LoVo (cell line): ENCODE results near the gene KNTC1.
A peak's percentile ranks its signal among the peaks of the same experiment; 100 is the strongest.
"Not testable (repeated sequence)": the region's sequence is repeated elsewhere in the genome, so short reads cannot be mapped to it uniquely, and the experiment has no call there.

Source experiments
- DNase-seq: peaks from one replicate; pipeline ENCODE4 v3.0.0-alpha.2; 2016; ENCODE audit warnings: low spot score

The KNTC1 gene

DNA sequence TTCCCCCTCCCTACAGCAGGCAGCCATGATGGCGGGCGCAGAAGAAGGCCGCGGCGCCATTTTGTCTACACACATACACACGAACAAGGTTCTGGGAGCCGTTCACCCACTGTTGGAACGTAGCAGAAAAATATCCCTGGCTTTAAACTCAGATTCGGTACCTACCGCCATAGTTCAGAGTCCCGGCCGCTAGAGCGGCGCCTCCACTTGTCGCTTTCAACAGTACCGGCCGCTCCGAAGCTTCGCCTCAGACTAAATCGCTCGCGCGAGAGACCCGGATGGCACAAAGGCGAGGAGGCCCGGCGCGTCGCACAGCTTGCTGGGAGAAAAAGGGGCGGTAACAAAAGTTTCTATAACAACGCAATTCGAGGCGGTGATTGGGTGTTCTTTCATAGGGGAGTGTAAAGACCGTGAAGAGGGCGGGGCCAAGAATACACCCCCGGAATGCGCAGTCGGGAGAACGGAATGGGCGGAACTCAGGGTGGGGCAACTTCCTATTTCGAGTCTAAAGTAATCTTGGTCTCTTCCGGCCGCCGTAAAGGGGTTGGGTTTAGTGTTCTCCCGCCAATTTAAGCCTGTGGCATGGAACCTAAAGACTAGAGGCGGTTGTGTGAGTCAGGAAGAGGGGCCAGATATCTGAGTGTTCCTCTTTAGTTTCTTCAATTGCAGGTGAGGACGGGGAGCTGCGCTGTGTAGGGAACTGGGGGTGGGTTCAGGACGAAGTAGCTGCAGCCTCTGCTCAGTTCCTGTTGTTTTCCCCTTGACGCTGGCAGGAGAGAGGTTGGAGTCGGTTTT is at the start of gene KNTC1, which contains the start of gene RSRC2:
Gene KNTC1 (plus strand): TSS at position 567 of the 795 bp plus-strand sequence. CDS start 2,815 bp downstream, outside the sequence.
Gene RSRC2 (minus strand): TSS at position 254 of the 795 bp plus-strand sequence. CDS start 83 bp downstream, at position 171.
- peak; percentile 100 for DNase-seq

DNA sequence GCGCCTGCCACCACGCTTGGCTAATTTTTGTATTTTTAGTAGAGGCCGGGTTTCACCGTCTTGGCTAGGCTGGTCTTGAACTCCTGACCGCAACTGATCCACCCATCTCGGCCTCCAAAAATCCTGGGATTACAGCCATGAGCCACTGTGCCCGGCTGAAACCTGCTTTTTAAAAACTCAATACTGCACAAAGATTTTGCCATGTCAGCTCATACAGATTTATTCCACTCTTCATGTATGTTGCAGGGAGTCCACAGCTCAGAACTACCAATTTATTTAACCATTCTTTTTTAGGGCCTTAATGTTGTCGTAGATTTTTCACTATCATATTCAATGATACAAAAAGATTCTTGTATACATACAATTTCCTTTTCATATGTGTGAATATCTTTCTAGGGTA is 46.3 kb upstream of the KNTC1 start:
- no peak for DNase-seq

DNA sequence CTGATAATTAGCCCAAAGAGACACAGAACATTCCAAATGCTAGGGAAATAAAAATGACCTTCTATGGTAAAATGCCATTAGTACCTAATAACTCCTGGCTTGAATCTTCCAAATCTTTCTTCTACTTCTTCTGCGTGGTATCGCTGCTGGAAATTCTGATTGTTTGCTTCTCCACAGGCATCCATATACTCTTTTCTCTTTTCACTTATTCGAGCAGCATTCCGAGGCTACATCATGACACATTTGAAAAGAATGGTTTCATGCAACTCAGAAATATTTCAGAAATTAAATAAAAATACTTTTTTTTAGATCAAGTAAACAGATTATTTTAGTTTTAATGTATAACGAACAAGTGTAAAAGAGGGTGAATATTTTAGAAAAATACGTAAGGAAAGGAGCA is 45.2 kb upstream of the KNTC1 start:
- DNase-seq = no peak

- no peak for DNase-seq
Observed at GRCh38 chr12:122483969-122484368, 43.1 kb upstream of the KNTC1 start.

DNA sequence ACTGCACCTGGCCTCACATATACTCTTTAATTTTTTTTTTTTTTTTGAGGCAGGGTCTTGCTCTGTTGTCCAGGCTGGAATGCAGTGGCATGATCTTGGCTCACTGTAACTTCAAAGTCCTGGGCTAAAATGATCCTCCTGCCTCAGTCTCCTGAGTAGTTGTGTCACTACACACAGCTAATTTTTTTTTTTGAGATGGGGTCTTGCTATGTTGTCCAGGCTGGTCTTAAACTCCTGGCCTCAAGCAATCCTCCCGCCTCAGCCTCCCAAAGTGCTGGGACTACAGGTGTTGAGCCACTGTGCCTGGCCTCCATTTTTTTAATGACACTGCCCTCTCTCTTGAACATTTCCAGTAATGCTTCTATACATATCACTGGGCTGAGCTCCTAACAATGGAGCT is 42.7 kb upstream of the KNTC1 start:
- DNase-seq = not testable (repeated sequence)

GRCh38 chr12:122486360-122486759 is 40.7 kb upstream of the KNTC1 start:
- not testable (repeated sequence) for DNase-seq

GRCh38 chr12:122486805-122487426 is 40.1 kb upstream of the KNTC1 start:
- DNase-seq = no peak

DNA sequence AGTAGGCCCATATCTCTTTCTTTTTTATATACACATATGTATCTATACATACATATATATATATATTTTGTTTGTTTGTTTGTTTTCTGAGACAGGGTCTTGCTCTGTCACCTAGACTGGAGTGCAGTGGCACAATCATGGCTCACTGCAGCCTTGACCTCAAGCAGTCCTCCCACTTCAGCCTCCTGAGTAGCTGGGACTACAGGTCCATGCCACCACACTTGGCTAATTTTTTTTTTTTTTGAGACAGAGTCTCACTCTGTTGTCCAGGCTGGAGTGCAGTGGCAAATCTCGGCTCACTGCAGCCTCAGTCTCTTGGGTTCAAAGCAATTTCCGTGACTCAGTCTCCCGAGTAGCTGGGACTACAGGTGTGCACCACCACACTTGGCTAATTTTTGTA is 39.2 kb upstream of the KNTC1 start:
- not testable (repeated sequence) for DNase-seq

DNA sequence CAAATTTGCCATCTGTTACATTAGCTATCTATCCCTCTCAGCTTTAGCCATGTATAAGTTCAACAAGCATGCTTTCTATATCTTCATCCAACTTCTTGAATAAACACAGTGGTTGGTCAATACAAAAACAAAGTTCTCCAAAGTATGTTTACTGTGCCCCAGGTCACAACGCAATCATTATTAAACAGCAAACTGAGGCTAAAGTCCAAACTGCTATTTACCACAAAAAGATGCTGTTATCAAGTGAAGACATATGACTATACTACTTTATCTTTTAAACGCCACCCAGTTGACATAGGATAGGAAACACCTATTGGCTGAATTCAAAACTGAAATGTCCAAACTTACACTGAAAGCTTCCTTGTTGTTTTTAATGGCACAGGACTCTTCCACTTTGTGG is 38.0 kb upstream of the KNTC1 start:
- DNase-seq = no peak

DNA sequence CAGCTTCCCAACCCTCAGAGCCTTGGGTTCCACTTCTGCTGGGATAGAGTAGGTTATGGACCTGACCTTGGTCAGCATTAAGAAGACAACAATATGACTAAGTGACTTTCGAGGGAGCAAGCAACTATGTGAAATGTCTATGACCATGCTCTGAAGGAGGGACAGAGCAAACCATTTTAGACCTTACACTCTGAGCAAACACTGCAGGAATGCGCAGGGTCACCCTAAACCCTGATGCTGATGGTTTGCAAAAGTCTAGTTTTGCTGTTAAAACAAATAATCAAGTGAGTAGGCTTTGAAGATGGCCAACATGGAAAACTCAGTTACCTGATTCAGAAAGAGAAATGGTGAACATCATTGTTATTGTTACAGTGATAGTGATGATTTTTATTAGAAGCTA is 35.1 kb upstream of the KNTC1 start:
- no peak for DNase-seq

- DNase-seq = not testable (repeated sequence)
Observed at GRCh38 chr12:122493222-122493621, 33.8 kb upstream of the KNTC1 start.

- no peak for DNase-seq
Observed at GRCh38 chr12:122495258-122495657, 31.8 kb upstream of the KNTC1 start.

DNA sequence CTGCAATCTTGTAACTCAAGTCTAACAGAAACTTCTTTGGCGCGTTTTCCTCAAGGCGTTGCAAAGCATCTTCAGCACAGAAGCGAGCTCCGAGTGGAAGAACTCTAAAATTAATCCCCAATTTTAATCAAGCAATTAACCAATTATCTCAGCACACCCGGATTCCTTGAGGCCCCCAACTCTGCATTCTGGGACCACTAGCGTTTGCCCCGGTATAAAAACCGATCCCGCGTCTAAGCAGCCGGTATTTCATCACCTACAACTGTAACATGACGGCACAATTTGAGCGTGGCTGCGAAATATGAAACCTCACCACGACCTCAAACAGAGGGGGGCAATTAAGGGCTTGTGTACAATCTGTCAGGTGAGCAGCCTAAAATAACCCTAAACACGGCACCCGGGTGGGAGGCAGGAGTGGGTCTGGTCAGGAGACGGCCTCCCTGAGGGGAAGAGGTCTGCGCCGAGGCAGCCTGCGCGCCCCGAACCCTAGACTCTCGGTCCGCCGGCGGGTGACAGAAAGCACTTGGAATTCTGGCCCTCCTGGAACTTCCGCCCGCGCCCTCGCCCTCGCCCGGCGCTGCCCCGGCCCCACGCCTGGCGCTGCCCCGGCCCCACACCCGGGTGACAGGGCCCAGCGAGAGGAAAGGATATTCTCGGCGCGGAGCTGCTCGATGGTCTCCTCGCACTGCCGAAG is 26.9 kb upstream of the KNTC1 start:
- DNase-seq = peak; percentile 53

DNA sequence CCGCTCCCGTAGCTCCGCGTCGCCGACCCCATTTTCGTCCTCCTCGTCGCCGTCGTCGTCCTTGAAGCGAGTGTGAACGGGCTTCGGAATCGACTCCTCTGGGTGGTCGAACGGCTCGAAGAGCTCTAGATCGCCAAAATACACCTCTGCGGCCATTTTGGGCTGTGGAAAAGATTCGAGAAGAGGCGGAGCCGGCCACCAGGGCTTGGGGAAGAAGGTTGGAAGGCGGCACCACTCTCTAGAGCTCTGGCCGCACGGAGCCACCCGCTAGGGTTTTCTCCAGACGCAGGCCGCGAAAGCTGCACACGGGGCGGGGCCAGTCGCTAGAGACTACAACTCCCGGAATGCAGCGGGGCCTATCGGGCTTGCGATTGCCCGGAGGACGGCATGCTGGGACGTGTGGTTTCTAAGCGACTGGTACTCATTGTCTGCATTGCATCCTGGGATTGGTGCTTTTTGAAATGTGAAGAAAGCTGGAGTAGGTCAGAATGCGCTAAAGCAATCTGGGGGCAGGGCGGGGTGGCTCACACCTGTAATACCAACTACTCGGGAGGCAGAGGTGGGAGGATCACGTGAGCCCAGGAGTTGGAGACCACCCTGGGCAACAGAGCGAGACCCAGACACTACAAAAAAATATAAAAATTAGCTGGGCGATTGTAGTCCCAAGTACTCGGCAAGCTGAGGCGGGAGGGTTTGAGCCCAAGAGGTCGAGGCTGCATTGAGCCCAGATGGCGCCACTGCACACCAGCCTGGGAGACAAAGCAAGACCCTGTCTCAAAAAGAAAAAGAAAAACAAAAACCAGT is 26.2 kb upstream of the KNTC1 start, which contains the start of gene ZCCHC8:
Gene ZCCHC8 (minus strand): TSS at position 248 of the 804 bp plus-strand sequence. CDS start 92 bp downstream, at position 156.
- peak; percentile 100 for DNase-seq

DNA sequence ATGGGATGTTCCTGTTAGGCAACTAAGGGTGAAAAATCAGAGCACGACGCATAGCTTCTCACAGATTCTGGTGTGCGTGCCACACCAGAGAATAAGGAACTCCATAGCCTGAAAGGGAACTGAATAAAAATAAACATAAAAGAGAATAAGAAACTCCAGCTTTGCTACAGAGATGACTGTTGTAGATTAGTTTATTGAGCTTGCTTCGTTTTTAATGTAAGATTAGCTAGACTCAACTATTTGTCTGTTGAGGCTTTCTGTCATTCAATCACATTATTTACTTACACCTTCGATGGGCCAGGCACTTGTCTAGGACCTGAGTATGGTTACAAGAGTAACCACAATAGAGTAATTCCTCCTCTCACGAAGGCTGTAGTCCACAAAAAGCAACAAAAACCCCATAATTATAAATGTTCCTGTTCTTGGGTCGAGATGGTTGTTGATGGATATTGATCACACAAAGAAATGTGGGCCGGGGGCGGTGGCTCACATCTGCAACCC is 25.5 kb upstream of the KNTC1 start:
- DNase-seq = no peak

- no peak for DNase-seq
Observed at GRCh38 chr12:122503147-122503751, 23.8 kb upstream of the KNTC1 start.

GRCh38 chr12:122503783-122504590 is 23.1 kb upstream of the KNTC1 start:
- no peak for DNase-seq

GRCh38 chr12:122505419-122506051 is 21.5 kb upstream of the KNTC1 start:
- DNase-seq = no peak

DNA sequence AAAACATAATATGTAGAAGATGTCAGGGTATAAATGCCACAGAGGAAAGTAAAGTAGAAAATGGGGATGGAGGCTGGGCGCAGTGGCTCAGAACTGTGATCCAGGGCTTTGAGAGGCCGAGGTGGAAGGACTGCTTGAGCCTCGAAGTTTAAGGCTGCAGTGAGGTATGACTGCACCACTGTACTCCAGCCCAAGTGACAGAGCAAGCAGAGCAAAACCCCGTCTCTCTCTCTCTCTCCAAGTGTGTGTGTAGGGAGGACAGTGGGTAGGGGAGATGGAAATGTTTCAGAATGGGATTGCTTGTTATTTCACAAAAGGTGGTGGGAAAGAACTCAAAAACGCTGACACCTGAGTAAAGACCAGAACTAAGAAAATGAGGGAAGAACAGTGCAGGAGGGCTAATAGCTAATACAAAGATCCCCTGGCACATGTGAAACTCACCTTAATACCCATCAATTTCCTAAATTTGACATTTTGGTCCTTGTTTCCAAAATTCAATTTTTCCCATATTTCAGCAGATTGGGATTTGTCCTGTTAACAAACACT is 20.6 kb upstream of the KNTC1 start:
- no peak for DNase-seq

GRCh38 chr12:122508163-122508562 is 18.9 kb upstream of the KNTC1 start:
- DNase-seq = no peak
